Measurements from ENCODE around the gene SRGAP3.

The SRGAP3 gene

GRCh38 chr3:9246189-9246588, 3.3 kb downstream of the SRGAP3 start:
- Mint-ChIP-seq H3K36me3 (ENCODE audit: low read depth) (no peaks in the 10 kb centered on the region), H3K9me3 (no peaks in the 10 kb centered on the region), H3K4me1 (ENCODE audit: low read depth) (peaks cover 19% of the 10 kb centered on the region), H3K27me3 (ENCODE audit: low read depth) (peaks cover 30% of the 10 kb centered on the region), H3K27ac (no peak overlapping the region), H3K4me3 (no peak overlapping the region)

- H3K9me3 Mint-ChIP-seq: no peaks in the 10 kb centered on the region
- H3K27ac Mint-ChIP-seq: no peak overlapping the region
- peaks cover 27% of the 10 kb centered on the region for H3K27me3 Mint-ChIP-seq (ENCODE audit: low read depth)
- H3K36me3 Mint-ChIP-seq (ENCODE audit: low read depth): no peaks in the 10 kb centered on the region
- peaks cover 16% of the 10 kb centered on the region for H3K4me1 Mint-ChIP-seq (ENCODE audit: low read depth)
- no peak overlapping the region for H3K4me3 Mint-ChIP-seq
These were observed 4.8 kb downstream of the SRGAP3 start for GRCh38 chr3:9244495-9245183.

- H3K27me3 Mint-ChIP-seq (ENCODE audit: low read depth): peaks cover 10% of the 10 kb centered on the region
- H3K9me3 Mint-ChIP-seq: no peaks in the 10 kb centered on the region
- no peaks in the 10 kb centered on the region for H3K36me3 Mint-ChIP-seq (ENCODE audit: low read depth)
- no peak overlapping the region for H3K27ac Mint-ChIP-seq
- no peak overlapping the region for H3K4me3 Mint-ChIP-seq
- no peaks in the 10 kb centered on the region for H3K4me1 Mint-ChIP-seq (ENCODE audit: low read depth)
These were observed 7.5 kb downstream of the SRGAP3 start for GRCh38 chr3:9241956-9242355.

GRCh38 chr3:9239680-9240079, 9.8 kb downstream of the SRGAP3 start:
- H3K4me3 Mint-ChIP-seq: no peak overlapping the region
- H3K4me1 Mint-ChIP-seq (ENCODE audit: low read depth): no peaks in the 10 kb centered on the region
- H3K9me3 Mint-ChIP-seq: no peaks in the 10 kb centered on the region
- H3K27me3 Mint-ChIP-seq (ENCODE audit: low read depth): peaks cover 8% of the 10 kb centered on the region
- H3K36me3 Mint-ChIP-seq (ENCODE audit: low read depth): no peaks in the 10 kb centered on the region
- no peak overlapping the region for H3K27ac Mint-ChIP-seq

GRCh38 chr3:9238721-9239295, 10.6 kb downstream of the SRGAP3 start:
- no peaks in the 10 kb centered on the region for H3K4me1 Mint-ChIP-seq (ENCODE audit: low read depth)
- H3K4me3 Mint-ChIP-seq: no peak overlapping the region
- H3K9me3 Mint-ChIP-seq: no peaks in the 10 kb centered on the region
- H3K36me3 Mint-ChIP-seq (ENCODE audit: low read depth): no peaks in the 10 kb centered on the region
- peaks cover 8% of the 10 kb centered on the region for H3K27me3 Mint-ChIP-seq (ENCODE audit: low read depth)
- no peak overlapping the region for H3K27ac Mint-ChIP-seq

- Mint-ChIP-seq H3K27ac (no peak overlapping the region), H3K9me3 (no peaks in the 10 kb centered on the region), H3K36me3 (ENCODE audit: low read depth) (no peaks in the 10 kb centered on the region), H3K4me1 (ENCODE audit: low read depth) (no peaks in the 10 kb centered on the region), H3K27me3 (ENCODE audit: low read depth) (peaks cover 8% of the 10 kb centered on the region), H3K4me3 (no peak overlapping the region)
These were observed 11.2 kb downstream of the SRGAP3 start for GRCh38 chr3:9238276-9238675.

GRCh38 chr3:9233814-9234600, 15.4 kb downstream of the SRGAP3 start:
- Mint-ChIP-seq H3K27ac (no peak overlapping the region), H3K9me3 (no peaks in the 10 kb centered on the region), H3K4me3 (no peak overlapping the region), H3K36me3 (ENCODE audit: low read depth) (no peaks in the 10 kb centered on the region), H3K4me1 (ENCODE audit: low read depth) (no peaks in the 10 kb centered on the region), H3K27me3 (ENCODE audit: low read depth) (peaks cover 8% of the 10 kb centered on the region)

- Mint-ChIP-seq H3K27ac (no peak overlapping the region), H3K4me1 (ENCODE audit: low read depth) (no peaks in the 10 kb centered on the region), H3K36me3 (ENCODE audit: low read depth) (no peaks in the 10 kb centered on the region)
These were observed 16.3 kb downstream of the SRGAP3 start for GRCh38 chr3:9233101-9233500.

GRCh38 chr3:9231937-9232336, 17.5 kb downstream of the SRGAP3 start:
- peaks cover 8% of the 10 kb centered on the region for H3K27me3 Mint-ChIP-seq (ENCODE audit: low read depth)
- no peaks in the 10 kb centered on the region for H3K36me3 Mint-ChIP-seq (ENCODE audit: low read depth)
- no peak overlapping the region for H3K4me3 Mint-ChIP-seq
- no peaks in the 10 kb centered on the region for H3K4me1 Mint-ChIP-seq (ENCODE audit: low read depth)
- H3K27ac Mint-ChIP-seq: no peak overlapping the region
- H3K9me3 Mint-ChIP-seq: no peaks in the 10 kb centered on the region

More at GRCh38 chr3:9233101-9233500, 16.3 kb downstream of the SRGAP3 start:
- Mint-ChIP-seq H3K27me3 (ENCODE audit: low read depth) (peaks cover 8% of the 10 kb centered on the region), H3K9me3 (no peaks in the 10 kb centered on the region), H3K4me3 (no peak overlapping the region)

GRCh38 chr3:9231471-9231870, 18.0 kb downstream of the SRGAP3 start:
- Mint-ChIP-seq H3K4me1 (ENCODE audit: low read depth) (no peaks in the 10 kb centered on the region), H3K36me3 (ENCODE audit: low read depth) (no peaks in the 10 kb centered on the region), H3K9me3 (no peaks in the 10 kb centered on the region), H3K27ac (no peak overlapping the region), H3K4me3 (no peak overlapping the region), H3K27me3 (ENCODE audit: low read depth) (peaks cover 8% of the 10 kb centered on the region)

- Mint-ChIP-seq H3K27me3 (ENCODE audit: low read depth) (peaks cover 6% of the 10 kb centered on the region), H3K4me1 (ENCODE audit: low read depth) (no peaks in the 10 kb centered on the region), H3K9me3 (no peaks in the 10 kb centered on the region), H3K27ac (no peak overlapping the region), H3K4me3 (no peak overlapping the region), H3K36me3 (ENCODE audit: low read depth) (no peaks in the 10 kb centered on the region)
These were observed 18.4 kb downstream of the SRGAP3 start for GRCh38 chr3:9231006-9231405.

- no peaks in the 10 kb centered on the region for H3K9me3 Mint-ChIP-seq
- H3K36me3 Mint-ChIP-seq (ENCODE audit: low read depth): no peaks in the 10 kb centered on the region
- no peaks in the 10 kb centered on the region for H3K4me1 Mint-ChIP-seq (ENCODE audit: low read depth)
- H3K27me3 Mint-ChIP-seq (ENCODE audit: low read depth): peaks cover 3% of the 10 kb centered on the region
- no peak overlapping the region for H3K4me3 Mint-ChIP-seq
- no peak overlapping the region for H3K27ac Mint-ChIP-seq
These were observed 18.9 kb downstream of the SRGAP3 start for GRCh38 chr3:9230596-9230995.

- Mint-ChIP-seq H3K36me3 (ENCODE audit: low read depth) (no peaks in the 10 kb centered on the region), H3K27ac (no peak overlapping the region), H3K27me3 (ENCODE audit: low read depth) (peaks cover 3% of the 10 kb centered on the region), H3K4me3 (no peak overlapping the region), H3K9me3 (no peaks in the 10 kb centered on the region), H3K4me1 (ENCODE audit: low read depth) (no peaks in the 10 kb centered on the region)
These were observed 19.6 kb downstream of the SRGAP3 start for GRCh38 chr3:9229879-9230278.

GRCh38 chr3:9229325-9229724, 20.1 kb downstream of the SRGAP3 start:
- Mint-ChIP-seq H3K27me3 (ENCODE audit: low read depth) (peaks cover 8% of the 10 kb centered on the region), H3K9me3 (no peaks in the 10 kb centered on the region), H3K27ac (no peak overlapping the region), H3K36me3 (ENCODE audit: low read depth) (no peaks in the 10 kb centered on the region), H3K4me3 (no peak overlapping the region), H3K4me1 (ENCODE audit: low read depth) (peaks cover 5% of the 10 kb centered on the region)

GRCh38 chr3:9226326-9226725, 23.1 kb downstream of the SRGAP3 start:
- Mint-ChIP-seq H3K27ac (no peak overlapping the region), H3K4me3 (no peak overlapping the region), H3K9me3 (no peaks in the 10 kb centered on the region), H3K36me3 (ENCODE audit: low read depth) (no peaks in the 10 kb centered on the region), H3K4me1 (ENCODE audit: low read depth) (peaks cover 17% of the 10 kb centered on the region), H3K27me3 (ENCODE audit: low read depth) (peaks cover 18% of the 10 kb centered on the region)

All from T-helper 1 cell treated with Interleukin-12 subunit alpha and Interleukin-12 subunit beta and Interleukin-4 antibody, amounts not matched to agents 30 μg/mL and 1 μg/mL, for 36 hours (primary cell).